ENCODE results near the gene ALOX5. TPM values are rescaled to one million over a fixed set of nuclear protein-coding genes. Genes with fewer than 3 reads are reported as not detected.

Gene ALOX5
- total and polyA plus RNA-seq, 2 of the 4 experiments (the other 2 are of a cell fraction) = not detected

- WGBS, 2 experiments (ENCODE audit: extremely low coverage in 2 of 2, insufficient read length in 1 of 2) = no CpG with 5 or more reads among the region's 1 CpG
- in situ Hi-C loops (cut with MboI; ENCODE audit: low sequenced_read_pairs) = no loop called here
These were observed 34.1 kb upstream of the ALOX5 start for GRCh38 chr10:45339894-45340293.

More at GRCh38 chr10:45339894-45340293, 34.1 kb upstream of the ALOX5 start:
- Histone ChIP-seq H3K14ac (replicated peaks; ENCODE audit: low read depth, low read length) (no peak overlapping the region), H3K79me1 (ENCODE audit: low read depth in 1 of 2, low read length in 2 of 2) (no peaks in the 10 kb centered on the region), H3K4ac (ENCODE audit: low read depth, low read length) (no peak overlapping the region), H3K9ac (ENCODE audit: low read depth, low read length) (no peak overlapping the region), H2AFZ (replicated peaks; ENCODE audit: low read length, poor library complexity) (no peak overlapping the region), H3K36me3 (ENCODE audit: control insufficient read depth, insufficient read depth, low read length) (no peaks in the 10 kb centered on the region), H2AK5ac (ENCODE audit: low read depth, low read length) (no peak overlapping the region), H3K4me3 (ENCODE audit: insufficient read depth, low read depth, low read length) (no peak overlapping the region), H3K18ac (ENCODE audit: low read depth, low read length) (no peak overlapping the region), H2BK15ac (ENCODE audit: low read depth, low read length) (no peak overlapping the region), H4K91ac (ENCODE audit: insufficient read depth, low read depth, low read length) (no peak overlapping the region), H4K20me1 (ENCODE audit: insufficient read depth, low read length) (no peaks in the 10 kb centered on the region), H4K8ac (ENCODE audit: low read depth in 2 of 2, low read length in 2 of 2) (no peak overlapping the region), H3K4me1 (ENCODE audit: control insufficient read depth, insufficient read depth, low read length) (no peaks in the 10 kb centered on the region), H3K9me1 (ENCODE audit: insufficient read depth, low read length) (no peaks in the 10 kb centered on the region), H4K5ac (ENCODE audit: low read depth, low read length) (no peak overlapping the region), H3K23ac (ENCODE audit: low read depth, low read length) (no peak overlapping the region), H3K27ac (ENCODE audit: insufficient read depth, low read length) (no peak overlapping the region), H3K56ac (ENCODE audit: extremely low read depth, insufficient read depth, low read length) (no peak overlapping the region), H2BK5ac (ENCODE audit: low read depth, low read length, poor library complexity, severe bottlenecking) (no peak overlapping the region), H2BK120ac (ENCODE audit: low read depth, low read length) (no peak overlapping the region), H3K9me3 (ENCODE audit: control insufficient read depth, insufficient read depth, low read length) (no peaks in the 10 kb centered on the region), H3K4me2 (ENCODE audit: low read depth, low read length) (no peak overlapping the region), H2AK9ac (replicated peaks; ENCODE audit: low read depth, low read length, poor library complexity) (no peak overlapping the region), H3K27me3 (ENCODE audit: control insufficient read depth, insufficient read depth, low read length) (no peaks in the 10 kb centered on the region), H2BK20ac (ENCODE audit: low read depth, low read length) (no peak overlapping the region)
- dilution Hi-C loops (cut with HindIII; ENCODE audit: low sequenced_read_pairs, unreplicated experiment) (no loop called here), intact Hi-C loops (cut with micrococcal nuclease) (no loop called here)
- CTCF ChIA-PET = no interaction called here
- no peak for ATAC-seq (ENCODE audit: low read depth)
- TF ChIP-seq MAFK (IDR thresholded peaks at IDR 0.05; ENCODE audit: low read depth, low read length) = no peak
- TF ChIP-seq, protein P1, sequence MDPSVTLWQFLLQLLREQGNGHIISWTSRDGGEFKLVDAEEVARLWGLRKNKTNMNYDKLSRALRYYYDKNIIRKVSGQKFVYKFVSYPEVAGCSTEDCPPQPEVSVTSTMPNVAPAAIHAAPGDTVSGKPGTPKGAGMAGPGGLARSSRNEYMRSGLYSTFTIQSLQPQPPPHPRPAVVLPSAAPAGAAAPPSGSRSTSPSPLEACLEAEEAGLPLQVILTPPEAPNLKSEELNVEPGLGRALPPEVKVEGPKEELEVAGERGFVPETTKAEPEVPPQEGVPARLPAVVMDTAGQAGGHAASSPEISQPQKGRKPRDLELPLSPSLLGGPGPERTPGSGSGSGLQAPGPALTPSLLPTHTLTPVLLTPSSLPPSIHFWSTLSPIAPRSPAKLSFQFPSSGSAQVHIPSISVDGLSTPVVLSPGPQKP (IDR thresholded peaks at IDR 0.05; ENCODE audit: borderline replicate concordance, low read depth, low read length) = no peak
- TF ChIP-seq CTCF (conservative IDR thresholded peaks at IDR 0.05; ENCODE audit: low read depth, low read length) = no peak
- no peak for TF ChIP-seq CHD1 (IDR thresholded peaks at IDR 0.05; ENCODE audit: low read depth, low read length)
- TF ChIP-seq SMC3 (IDR thresholded peaks at IDR 0.05; ENCODE audit: low read depth, low read length) = no peak
- TF ChIP-seq NFE2L2 (IDR thresholded peaks at IDR 0.05; ENCODE audit: low read depth, low read length) = no peak
- no peak for TF ChIP-seq FOS (IDR thresholded peaks at IDR 0.05; ENCODE audit: low read depth, low read length)
- no peak for TF ChIP-seq MAZ (IDR thresholded peaks at IDR 0.05; ENCODE audit: borderline replicate concordance, low read depth, low read length)
- TF ChIP-seq MXI1 (IDR thresholded peaks at IDR 0.05; ENCODE audit: borderline replicate concordance, low read depth, low read length) = no peak
- TF ChIP-seq POLR2A (IDR thresholded peaks at IDR 0.05; ENCODE audit: low read depth, low read length) = no peak
- no peak for TF ChIP-seq RCOR1 (IDR thresholded peaks at IDR 0.05; ENCODE audit: insufficient replicate concordance, low read length)
- TF ChIP-seq CEBPB (IDR thresholded peaks at IDR 0.05; ENCODE audit: low read depth, low read length) = no peak
- TF ChIP-seq RAD21 (IDR thresholded peaks at IDR 0.05; ENCODE audit: low read length) = no peak
- no peak for TF ChIP-seq BHLHE40 (IDR thresholded peaks at IDR 0.05; ENCODE audit: low read depth, low read length)
- TF ChIP-seq USF2 (IDR thresholded peaks at IDR 0.05; ENCODE audit: low read depth, low read length) = no peak
- no peak for TF ChIP-seq RFX5 (IDR thresholded peaks at IDR 0.05; ENCODE audit: low read depth, low read length)
- POLR2A ChIA-PET (ENCODE audit: unreplicated experiment) = no interaction called here
- no peak for DNase-seq
- BruUV-seq (replicated peaks) = no TSS peak

Measured in IMR-90 (cell line).